Gastrocnemius medialis (tissue), 4 donors: Measurements from ENCODE around the gene CCDC180.

Experiments
- CTCF ChIP-seq, 5 experiments: fragments of 450-650 bp in 3 of 5; fragments of 200-600 bp in 2 of 5; sonication (generic) in 2 of 5; IDR thresholded peaks in 4 of 5; conservative IDR thresholded peaks in 1 of 5; 1 replicate in 4 of 5; 2 replicates in 1 of 5; pipeline ENCODE4 v1.5.1; 2016 to 2019; ENCODE audit warnings: antibody characterized with exemption in 5 of 5, mild to moderate bottlenecking in 3 of 5, moderate library complexity in 3 of 5
- POLR2A ChIP-seq, 2 donors: fragments of 450-650 bp; IDR thresholded peaks; one replicate each; pipeline ENCODE4 v1.6.1; 2017; ENCODE audit warnings: antibody characterized with exemption in 2 of 2, mild to moderate bottlenecking in 2 of 2, moderate library complexity in 2 of 2

GRCh38 chr9:97276310-97276852, 31.1 kb upstream of the CCDC180 start:
- TF ChIP-seq CTCF (IDR thresholded peaks at IDR 0.05 in 4 of 5, conservative IDR thresholded peaks at IDR 0.05 in 1 of 5) (no peak), POLR2A (IDR thresholded peaks at IDR 0.05) (no peak)
